ENCODE measurements around the gene APOBEC3A. TPM values are rescaled to one million over a fixed set of nuclear protein-coding genes. Genes with fewer than 3 reads are reported as not detected.

Gene APOBEC3A
- total and polyA plus RNA-seq, 2 of the 13 experiments (the other 11 are each of a cell fraction or from before 2014, with no cell fraction given) = not detected

DNA sequence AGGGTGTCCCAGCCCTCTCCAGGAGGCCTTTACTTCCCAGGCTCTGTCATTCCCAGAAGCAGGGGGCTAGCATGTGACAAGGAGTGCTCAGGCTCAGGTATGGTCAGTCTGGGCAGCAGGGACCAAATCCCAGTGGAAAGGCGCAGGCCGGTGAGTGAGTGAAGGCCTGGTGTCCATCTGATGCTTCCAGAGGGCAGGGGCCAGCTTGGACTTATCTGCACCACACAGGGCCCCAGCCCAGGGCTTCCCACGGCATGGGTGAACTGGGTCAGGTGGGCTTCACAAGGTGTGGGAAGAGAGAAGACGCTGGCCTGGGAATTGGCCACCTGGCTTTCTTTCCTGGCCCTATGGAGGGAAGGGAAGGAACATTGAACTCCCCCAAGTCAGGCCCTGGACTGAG, 20.4 kb upstream of the APOBEC3A start (continued):
- TF ChIP-seq RFXANK (CRISPR knock-in tag; IDR thresholded peaks at IDR 0.05) (no peak), DPF2 (CRISPR knock-in tag; IDR thresholded peaks at IDR 0.05; ENCODE audit: borderline replicate concordance, low read depth) (no peak), KLF15 (CRISPR knock-in tag; IDR thresholded peaks at IDR 0.05; ENCODE audit: borderline replicate concordance) (no peak), HOXA3 (CRISPR knock-in tag; IDR thresholded peaks at IDR 0.05) (no peak), ZNF616 (CRISPR knock-in tag; IDR thresholded peaks at IDR 0.05; ENCODE audit: low read depth) (no peak), RFX5 (IDR thresholded peaks at IDR 0.05; ENCODE audit: low read depth, low read length) (no peak), ELF4 (CRISPR knock-in tag; IDR thresholded peaks at IDR 0.05; ENCODE audit: borderline replicate concordance) (no peak)
- TF ChIP-seq, protein P1, sequence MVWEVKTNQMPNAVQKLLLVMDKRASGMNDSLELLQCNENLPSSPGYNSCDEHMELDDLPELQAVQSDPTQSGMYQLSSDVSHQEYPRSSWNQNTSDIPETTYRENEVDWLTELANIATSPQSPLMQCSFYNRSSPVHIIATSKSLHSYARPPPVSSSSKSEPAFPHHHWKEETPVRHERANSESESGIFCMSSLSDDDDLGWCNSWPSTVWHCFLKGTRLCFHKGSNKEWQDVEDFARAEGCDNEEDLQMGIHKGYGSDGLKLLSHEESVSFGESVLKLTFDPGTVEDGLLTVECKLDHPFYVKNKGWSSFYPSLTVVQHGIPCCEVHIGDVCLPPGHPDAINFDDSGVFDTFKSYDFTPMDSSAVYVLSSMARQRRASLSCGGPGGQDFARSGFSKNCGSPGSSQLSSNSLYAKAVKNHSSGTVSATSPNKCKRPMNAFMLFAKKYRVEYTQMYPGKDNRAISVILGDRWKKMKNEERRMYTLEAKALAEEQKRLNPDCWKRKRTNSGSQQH (CRISPR knock-in tag; IDR thresholded peaks at IDR 0.05; ENCODE audit: low read depth) = no peak

DNA sequence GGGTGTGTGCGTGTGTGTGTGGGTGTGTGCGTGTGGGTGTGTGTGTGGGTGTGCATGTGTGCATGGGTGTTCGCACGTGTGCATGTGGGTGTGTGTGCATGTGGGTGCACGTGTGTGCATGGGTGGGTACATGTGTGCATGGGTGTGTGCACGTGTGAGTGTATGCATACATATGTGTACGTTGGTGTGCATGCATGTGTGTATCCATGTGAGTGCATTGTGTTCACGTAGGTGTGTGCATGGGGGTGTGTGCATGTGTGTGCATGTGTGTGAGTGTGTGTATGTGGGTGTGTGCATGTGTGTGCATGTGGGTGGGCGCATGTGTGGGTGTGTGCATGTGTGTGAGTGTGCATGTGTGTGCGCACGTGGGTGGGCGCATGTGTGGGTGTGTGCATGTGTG, 19.9 kb upstream of the APOBEC3A start:
- Histone ChIP-seq H3K27ac (ENCODE audit: extremely low read length, insufficient read depth, low read length) (no peak overlapping the region), H4K20me1 (ENCODE audit: insufficient read depth, low read length) (no peaks in the 10 kb centered on the region), H3K36me3 (replicated peaks in 1 of 2; ENCODE audit: control insufficient read depth in 1 of 2, insufficient read depth in 2 of 2, low read length in 2 of 2) (no peaks in the 10 kb centered on the region), H3K4me2 (ENCODE audit: low read depth, low read length) (no peak overlapping the region), H3K4me3 (replicated peaks in 1 of 3; ENCODE audit: insufficient read depth in 1 of 3, low read depth in 2 of 3, low read length in 3 of 3) (no peak overlapping the region), H3K27me3 (ENCODE audit: control insufficient read depth in 1 of 2, insufficient read depth in 2 of 2, low read length in 2 of 2) (peaks cover 2 to 7% of the 10 kb centered on the region in 2 experiments; a peak in 2 of 5 replicates), H3K4me1 (ENCODE audit: insufficient read depth, low read length) (peaks cover 11% of the 10 kb centered on the region), H3K79me2 (ENCODE audit: insufficient read depth, low read length) (no peaks in the 10 kb centered on the region), H3K9ac (ENCODE audit: insufficient read depth, low read depth, low read length) (no peak overlapping the region), H2AFZ (ENCODE audit: low read length) (no peak overlapping the region), H3K9me3 (ENCODE audit: low read length) (no peaks in the 10 kb centered on the region)
- intact Hi-C loops (cut with micrococcal nuclease; ENCODE audit: unreplicated experiment) = no loop called here
- no peak for ATAC-seq
- in situ Hi-C loops (cut with HindIII; ENCODE audit: extremely low pct_ligation_motif_present, low pct_unique_long_range_greater_than_20kb) = no loop called here
- POLR2A ChIA-PET = no interaction called here
- FAIRE-seq = no peak
- peak; percentile 98 for TF ChIP-seq MNT (IDR thresholded peaks at IDR 0.05)
- no peak for TF ChIP-seq PBX3 (CRISPR knock-in tag; IDR thresholded peaks at IDR 0.05; ENCODE audit: borderline replicate concordance)
- BruUV-seq (replicated peaks) = no TSS peak
- DNase-seq (ENCODE audit: low spot score) = no peak
- CTCF ChIA-PET (ENCODE audit: low intra/inter-chr PET ratio, low total read pairs) = no interaction called here
- WGBS (ENCODE audit: low lambda C conversion rate) = 75% methylated on average over 12 of the region's 12 CpGs
